ENCODE data around the gene PDE6B. TPM values are rescaled to one million over a fixed set of nuclear protein-coding genes. Genes with fewer than 3 reads are reported as not detected.
"Not testable (repeated sequence)": the region's sequence is repeated elsewhere in the genome, so short reads cannot be mapped to it uniquely, and the experiment has no call there.

The PDE6B gene
- total RNA-seq, 1 donor from 2014 or later: 0.83 TPM

DNA sequence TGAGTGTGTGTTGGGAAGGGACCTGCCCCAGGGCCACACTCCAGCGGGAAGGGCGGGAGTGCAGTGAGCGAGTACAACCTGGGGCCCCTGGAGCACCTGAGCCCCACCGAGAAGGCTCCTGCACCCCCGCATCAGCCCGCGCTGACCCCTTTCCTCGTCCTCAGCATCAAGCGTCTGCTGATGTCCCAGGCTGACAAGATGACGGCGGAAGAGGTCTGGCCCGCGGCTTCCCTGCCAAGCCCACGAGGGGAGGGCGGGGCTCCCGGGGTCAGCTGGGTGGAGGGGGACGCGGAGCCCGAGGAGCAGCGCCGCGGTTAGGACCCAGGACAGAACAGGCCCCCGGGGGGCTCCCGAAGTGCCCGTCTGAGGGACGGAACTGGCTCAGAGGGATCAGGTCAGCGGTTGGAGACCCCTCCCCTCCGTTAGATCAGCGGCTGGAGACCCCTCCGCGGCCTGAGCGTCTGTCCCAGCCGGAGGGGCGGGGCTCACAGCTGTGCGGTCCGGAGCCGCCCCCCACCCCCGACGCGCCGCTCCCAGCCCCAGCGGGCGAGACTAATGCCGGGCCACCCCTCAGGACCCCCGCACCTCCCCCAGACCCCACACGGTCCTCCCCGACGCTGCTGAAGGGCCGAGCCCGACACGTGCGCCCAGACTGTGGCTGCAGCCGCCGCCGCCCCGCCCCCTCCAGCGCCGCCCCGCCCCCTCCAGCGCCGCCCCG, 55.7 kb downstream of the PDE6B start:
- ATAC-seq (peak; percentile 8), DNase-seq (ENCODE audit: low spot score) (no peak)

DNA sequence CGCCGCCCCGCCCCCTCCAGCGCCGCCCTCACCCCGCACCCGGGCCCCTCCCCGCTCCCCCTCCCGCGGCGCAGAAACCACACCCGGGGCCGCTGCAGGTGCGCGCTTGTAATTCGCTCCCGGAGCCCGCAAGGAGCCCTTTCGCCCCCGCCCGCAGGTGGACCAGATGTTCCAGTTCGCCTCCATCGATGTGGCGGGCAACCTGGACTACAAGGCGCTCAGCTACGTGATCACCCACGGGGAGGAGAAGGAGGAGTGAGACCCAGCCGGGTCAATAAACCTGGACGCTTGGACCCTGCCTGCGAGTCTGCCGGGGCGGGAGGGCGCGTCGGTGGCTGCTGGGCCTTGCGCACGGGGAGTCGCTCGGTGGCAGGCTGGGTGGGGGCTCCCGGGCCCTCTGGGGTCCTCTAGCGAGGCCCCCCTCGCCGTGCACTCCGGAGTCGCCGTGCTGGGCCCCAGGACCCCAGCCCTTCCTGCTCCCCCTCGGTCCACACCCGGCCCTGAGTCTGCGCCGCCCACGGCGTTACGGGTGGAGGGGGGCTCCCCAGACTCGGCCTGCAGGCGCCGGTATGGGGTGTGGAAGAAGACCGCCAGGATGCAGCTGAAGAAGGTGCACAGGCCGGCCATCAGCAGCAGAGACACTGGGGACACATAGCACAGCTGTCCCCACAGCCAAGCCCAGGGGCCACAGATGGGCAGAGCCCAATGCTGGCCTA, 56.5 kb downstream of the PDE6B start:
- DNase-seq (ENCODE audit: low spot score) (no peak), ATAC-seq (no peak)

DNA sequence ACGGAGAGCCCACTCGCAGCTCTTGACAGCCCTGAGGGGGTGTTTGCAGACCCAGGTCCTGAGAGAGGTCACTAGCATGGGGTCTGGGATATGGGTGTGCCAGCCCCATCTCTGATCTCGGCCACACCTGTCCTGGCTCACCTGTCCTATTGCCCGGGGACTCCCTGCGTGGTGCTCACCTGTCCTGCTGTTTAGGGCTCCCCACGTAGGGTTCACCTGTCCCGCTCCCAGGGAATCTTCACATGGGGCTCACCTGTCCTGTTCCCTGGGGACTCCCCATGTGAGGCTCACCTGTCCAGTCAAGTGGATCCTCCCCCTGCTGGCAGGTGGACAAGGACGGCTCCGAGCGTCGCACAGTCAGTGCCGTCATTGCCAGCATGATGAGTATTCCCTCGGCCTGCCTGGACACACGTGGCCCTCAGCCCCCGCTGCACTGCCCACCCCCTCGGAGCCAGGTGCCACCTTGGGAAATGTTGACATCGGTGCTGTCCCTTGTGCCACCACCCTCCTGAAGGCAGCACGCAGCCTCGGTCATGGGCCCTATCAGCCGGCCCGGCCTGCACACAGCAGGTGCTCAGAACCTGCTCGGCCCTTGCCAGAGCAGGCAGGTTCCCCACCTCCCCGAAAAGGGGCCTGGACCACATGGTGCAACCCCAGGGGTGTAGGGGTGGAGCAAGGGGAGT, 57.3 kb downstream of the PDE6B start:
- no peak for DNase-seq (ENCODE audit: low spot score)

DNA sequence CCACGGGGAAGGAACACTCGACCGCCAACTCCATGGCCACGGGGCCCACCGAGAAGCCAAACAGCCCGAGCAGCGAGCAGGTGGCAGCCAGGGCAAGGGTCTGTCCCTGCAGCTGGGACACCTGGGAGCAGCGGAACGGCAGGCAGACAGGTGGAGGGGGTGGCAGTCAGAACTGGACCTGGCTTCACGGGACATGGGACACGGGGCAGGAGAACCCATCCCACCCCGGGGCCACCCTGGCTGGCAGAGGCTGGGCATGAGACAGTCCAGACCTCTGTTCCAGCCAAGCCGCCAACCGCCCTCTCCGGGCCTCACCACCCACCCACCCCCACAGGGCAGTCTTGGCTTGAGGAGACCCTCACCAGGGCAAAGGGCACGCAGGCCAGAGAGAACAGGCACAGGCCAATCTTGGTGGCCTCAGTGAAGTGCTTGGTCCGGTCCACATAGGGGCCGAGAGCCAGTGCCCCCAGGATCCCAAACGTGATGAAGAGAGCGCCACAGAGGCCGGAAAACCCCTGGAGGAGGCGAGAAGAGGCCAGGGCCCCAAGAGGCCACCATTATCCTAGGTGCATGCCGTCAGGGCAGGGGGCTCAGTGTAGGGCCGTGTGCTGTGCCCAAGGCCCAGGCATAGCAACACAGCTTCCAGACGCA, 58.0 kb downstream of the PDE6B start:
- DNase-seq (ENCODE audit: low spot score) (no peak), ATAC-seq (no peak)

More for the DNA sequence above, 57.3 kb downstream of the PDE6B start:
- ATAC-seq: no peak

DNA sequence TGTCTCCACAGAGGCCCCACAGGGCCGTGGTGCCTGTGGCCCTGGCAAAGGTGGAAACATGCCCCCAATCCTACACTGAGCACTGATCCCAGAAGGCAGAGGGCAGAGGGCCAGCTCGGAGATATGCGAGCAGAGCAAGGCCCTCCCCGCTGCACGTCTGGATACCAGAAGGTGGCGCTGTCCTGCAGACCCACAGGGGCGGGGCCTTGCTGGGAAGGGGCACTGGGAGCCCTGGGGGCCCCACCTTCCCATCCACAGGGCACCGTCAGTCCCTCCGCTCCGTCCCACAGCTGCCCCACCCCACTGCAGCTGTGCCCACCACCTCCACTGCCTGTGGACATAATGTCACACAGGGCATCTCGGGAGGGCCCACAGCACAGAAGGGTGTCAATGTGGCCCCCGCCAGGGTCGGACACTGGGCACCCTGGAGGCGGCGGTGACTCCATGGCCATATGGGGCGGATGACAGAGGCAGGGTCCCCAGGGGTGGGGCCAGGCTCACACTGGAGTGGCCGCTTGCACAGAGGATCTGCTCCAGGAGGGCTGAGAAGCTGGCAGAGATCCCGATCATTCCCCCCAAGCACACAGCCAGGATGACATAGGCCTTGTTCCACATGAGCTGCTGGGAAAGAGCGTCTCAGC, 58.7 kb downstream of the PDE6B start:
- DNase-seq (ENCODE audit: low spot score): no peak
- ATAC-seq: peak; percentile 14

DNA sequence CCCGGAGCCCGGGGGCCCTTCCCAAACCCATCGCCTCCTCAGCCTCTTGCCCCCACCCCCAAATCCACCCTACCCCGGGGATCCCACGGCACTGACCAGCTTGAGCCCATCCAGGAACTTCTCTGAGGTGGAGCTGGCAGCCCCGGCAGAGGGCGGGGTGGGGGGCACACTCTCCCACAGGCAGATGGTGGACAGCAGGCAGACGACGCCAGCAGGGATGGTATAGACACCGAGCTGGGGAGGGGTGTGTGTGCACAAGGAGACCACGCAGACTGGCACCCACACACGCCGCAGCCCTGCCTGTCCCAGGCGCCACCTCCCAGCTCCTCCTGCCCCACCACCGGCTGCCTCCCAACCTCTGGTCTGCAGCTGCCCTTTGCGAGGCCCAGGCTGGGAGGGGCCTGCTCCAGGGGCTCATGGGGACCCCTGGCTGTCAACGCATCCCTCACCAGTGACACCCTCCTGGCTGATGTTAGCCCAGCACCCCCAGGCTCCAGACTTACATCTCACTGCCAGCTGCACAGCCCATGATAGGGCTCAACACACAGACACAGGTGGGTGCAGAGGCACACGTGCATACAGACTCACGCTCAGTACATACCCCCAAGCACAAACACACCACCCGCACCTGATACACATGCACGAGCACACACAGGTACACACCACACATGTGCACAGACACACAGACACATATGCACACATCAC, 59.4 kb downstream of the PDE6B start:
- DNase-seq (ENCODE audit: low spot score) (no peak), ATAC-seq (no peak)

DNA sequence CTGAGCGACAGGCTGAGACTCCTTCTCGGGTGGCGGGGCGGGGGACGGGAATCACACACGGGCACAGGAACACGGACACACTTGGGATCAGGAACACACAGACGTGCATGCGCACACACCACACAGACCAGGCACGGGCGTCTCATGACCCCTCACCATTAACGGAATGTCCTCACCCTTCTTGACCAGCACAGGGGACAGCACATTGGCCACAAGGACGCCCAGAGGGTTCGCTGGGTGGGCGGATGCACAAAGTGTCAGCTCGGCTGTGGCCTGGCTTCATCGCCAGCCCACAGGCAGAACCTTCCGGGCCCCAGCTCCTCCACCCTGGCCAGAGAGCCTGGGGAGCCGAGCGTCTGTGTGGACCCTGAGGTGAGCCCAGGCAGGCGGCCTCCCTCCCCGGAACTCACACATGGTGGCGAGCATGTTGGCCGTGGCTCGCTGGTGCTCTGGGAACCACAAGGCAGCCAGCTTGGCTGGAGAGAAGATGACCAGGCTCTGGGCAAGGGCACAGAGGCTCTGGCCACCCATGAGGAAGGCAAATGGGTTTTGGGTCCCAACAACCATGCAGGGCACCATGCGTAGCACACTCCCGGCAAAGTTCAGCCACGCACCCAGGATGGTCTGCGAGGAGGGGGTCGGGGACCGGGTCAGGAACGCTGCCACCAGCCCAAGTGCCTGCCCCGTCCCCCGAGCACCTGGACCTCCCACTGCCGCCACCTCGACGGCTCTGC, 60.5 kb downstream of the PDE6B start:
- no peak for ATAC-seq
- DNase-seq (ENCODE audit: low spot score): no peak

DNA sequence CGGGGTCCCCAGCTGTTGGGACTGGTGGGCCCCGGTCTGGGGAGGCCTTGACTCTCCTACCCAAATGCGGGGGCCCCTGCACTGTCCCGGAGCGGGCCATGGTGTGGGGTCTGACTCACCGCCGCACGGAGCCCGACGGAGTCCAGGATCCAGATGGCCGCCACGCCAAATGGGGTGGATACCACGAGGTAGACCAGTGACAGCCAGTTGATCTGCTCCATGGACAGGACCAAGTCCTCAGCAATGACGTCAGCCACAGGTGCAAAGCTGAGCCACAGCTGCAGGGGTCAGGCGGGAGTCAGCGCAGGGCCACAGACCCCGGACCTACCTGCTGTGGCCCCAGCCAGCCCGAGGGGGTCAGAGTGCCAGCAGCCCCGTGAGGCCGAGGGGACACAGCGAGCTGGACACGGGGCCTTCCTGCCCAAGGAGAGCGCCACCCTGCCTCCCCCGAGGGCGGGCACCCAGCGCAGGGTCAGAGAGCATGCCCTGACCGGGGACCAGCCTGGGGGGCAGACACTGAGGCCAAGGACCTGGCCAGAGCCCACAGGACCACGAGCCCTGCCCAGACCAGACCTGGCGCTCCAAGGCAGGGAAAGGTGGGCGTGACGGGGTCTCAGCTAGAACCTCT, 61.2 kb downstream of the PDE6B start:
- ATAC-seq: no peak
- DNase-seq (ENCODE audit: low spot score): no peak

DNA sequence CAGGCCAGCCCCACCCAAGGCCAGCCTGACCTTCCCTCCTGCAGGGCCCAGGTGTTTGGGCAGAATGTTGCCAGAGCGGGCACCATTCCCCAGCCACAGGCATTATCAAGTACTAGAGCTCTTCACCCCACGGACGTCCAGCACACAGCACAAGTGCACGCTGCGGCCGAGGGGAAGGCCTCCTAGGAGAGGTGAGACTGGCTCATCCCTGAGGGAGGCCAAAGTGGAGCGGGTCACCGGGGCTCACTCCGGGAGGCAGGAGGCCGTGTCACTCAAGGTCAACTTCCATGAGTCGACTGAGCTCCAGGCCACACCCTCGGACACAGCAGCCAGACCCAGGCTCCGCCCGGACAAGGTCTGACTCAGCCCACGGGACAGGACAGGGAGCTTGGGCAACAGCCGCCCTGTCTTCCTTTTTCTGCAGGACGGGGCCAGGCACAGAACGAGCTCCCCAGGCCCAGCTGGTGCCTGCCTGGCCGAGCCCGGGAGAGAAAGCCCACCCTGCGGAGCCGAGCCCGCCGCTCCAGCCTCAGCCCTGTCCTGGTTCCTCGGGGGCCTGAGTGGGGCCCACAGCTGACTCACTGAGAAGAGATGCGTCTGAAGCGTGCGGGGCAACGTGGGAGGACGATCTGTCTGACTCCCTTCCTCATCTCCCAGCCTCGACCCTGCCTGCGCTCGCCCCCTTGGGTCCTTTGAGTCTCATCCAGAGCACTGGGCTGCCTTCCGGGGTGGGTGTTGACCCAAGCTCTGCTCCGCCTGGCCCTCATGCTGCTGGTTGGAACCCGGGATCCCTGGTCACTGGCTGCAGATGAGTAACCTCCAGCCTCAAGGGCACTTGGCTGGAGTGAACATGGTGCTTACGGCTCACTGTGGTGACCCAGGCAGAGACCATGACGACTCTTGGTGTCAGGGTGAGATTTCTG, 61.9 kb downstream of the PDE6B start:
- peak; percentile 93 for DNase-seq (ENCODE audit: low spot score)
- peak; percentile 85 for ATAC-seq

DNA sequence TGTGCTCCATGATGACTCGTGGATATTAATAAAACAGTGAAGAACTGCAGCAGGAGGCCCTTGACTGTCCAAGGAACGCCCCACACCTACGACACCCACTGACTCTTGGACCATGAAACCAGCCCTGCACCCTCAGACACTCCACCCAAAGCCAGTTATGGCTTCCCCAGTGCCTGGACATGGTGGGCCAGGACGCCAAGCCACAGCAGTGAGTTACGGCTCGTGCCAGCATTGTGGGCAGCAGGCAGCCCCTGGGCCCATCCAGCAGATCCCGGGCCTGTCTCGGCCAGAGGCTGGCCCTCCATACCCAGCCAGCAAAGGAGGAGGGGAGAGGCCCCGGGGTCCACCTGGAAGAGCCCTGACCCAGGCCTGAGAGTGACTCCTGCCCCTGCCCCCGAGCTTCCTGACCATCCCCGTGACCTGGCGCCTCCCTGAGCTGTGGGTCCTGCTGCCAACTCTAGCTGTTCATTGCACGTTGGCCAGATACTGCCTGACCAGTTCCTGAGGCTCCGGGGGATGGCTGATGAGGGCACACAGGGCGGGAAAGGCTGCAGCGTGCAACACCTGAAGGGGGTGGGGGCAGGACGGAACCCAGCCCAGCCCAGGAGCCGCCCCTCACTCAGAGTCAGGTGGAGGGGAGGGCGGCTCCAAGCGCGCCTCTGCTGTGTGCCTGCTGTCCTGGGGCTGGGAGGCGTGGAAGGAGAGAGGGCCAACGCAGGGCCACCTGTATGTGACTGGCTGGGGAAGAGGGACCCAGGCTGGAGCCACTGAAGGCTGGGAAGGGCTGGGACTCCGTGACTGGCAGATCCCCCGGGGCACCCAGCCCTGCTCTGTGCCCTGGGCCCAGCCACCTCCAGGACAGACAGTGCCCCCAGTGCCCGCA, 62.8 kb downstream of the PDE6B start:
- peak; percentile 43 for ATAC-seq
- DNase-seq (ENCODE audit: low spot score): peak; percentile 71

DNA sequence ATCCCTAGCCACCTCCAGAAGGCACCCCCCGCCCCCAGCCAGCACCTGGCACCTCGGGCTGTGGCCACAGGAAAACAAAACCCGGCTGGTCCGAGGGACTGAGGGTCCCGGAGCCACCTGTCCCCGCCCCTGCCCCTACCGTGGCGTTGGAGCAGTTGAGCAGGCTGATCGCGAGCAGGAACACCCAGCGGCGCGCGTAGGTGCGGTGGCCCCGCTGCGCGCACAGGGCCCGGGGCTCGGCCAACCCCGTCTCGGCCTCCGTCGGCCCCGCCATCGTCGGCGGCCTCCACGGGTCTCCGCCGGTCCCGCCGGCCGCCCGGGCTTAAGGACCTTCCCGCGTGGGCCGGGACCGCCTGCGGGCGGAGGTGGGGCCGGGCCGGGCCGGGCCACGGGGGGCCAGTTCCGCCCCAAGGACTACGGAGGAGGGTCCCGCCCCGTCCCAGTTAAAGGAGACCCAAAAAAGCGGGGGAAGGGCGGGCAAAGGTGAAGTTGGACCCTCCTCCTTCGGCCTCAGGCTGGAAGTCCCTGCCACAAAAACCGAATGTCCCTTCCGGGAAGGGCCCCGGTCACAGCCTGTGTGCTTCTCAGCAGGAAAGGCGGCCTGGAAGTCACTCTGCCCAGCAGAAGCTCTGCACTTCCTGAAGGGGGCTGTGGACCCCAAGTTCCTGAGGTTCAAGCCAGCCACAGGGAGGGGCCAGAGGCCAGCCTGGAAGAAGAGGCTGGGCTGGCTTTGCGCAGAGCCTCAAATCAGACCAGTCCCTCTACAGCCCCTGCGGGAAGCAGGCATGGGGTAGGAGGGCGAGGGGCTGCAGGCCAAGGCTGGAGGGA, 63.7 kb downstream of the PDE6B start, which contains the start of gene SLC49A3:
Gene SLC49A3, minus strand, starts transcription at position 298 of the 828 bp plus-strand sequence. Its CDS starts 24 bp downstream, at position 274.
- ATAC-seq (peak; percentile 13), DNase-seq (ENCODE audit: low spot score) (no peak)

DNA sequence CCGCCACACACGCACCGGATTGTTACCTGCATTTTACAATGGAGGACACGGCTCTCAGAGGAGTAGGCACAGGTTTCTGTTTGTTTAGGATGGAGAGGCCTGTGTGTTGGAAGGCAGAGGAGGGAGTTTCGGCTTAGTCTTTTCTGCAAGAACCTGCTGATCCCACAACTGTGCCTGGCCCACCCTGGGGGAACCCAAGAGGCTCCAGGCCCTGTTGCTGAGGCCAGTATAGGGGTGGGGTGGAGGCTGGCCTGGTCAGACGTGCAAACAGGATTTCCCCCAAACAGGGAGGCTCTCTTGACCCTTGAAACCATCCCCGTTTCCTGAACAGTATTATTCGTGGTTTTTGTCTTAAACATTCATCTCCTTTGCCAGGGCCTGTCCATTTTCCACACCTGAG, 64.3 kb downstream of the PDE6B start:
- DNase-seq (ENCODE audit: low spot score) (no peak), ATAC-seq (no peak)

DNA sequence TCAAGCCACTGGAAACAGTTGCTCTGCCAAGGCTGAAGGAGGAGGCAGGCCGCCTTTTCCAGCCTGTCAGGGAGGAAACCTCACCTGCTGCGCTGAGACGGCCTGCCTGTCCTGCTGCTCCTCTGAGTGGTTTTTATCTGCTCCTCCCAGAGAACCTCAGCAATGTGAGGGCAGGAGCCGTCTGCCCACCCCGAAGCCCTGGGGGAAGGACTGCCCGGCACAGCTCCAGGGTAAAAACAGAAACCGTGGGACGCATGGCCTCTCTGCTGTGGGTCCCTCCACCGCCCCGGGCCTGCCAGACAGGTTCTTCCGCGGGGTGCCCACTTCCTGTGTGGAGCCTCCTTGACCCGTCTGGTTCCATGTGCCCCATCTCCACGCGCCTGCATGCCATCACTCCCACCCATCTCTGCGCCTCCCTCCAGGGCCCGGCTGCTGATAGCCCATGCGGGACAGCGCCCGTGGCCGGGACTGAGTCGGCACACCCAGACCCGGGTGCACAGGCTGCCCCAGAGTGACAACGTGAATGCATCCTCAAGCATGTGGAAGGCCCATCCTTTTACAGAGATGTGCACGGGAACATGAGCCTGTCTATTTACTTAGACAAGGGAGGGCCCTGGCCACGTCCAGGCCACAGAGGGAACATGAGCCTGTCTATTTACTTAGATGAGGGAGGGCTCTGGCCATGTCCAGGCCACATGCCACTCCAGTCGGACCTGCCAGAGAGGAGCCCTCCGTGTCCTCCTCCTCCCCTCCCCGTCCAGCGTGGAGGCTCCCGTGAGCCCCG, 67.6 kb downstream of the PDE6B start:
- DNase-seq (ENCODE audit: low spot score) (peak; percentile 67), ATAC-seq (peak; percentile 72)

DNA sequence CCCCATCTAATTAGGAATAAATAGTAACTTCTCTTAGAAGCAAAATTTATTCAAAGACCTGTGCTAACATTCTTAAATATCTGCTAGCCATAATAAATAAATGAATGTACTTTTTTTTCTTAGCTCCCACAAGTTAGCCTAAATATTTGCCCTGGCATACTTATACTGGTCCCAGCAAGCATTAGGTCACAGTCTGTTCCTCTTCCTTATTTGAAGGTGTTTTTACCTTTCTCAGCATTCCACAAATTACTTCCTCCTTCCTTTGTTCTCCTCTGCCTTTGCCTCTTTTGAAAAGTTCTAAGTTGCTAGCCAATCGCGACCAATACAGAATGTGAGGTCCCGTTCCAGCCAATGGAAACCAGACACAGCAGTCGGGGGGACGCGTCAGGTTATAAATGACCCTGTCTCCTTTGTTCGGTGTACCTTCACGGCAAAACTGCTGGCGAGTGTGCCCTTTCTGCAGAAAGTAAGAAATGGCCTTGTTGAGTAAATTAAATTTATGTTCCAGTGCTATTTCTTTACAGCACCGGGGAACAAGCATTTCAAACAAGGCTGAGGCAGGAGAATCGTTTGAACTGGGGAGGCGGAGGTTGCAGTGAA, 69.1 kb downstream of the PDE6B start:
- ATAC-seq; DNase-seq (ENCODE audit: low spot score): not testable (repeated sequence)

Data from left lobe of liver (tissue), 2 donors.